Motor neuron (in vitro differentiated cells): Measurements from ENCODE around the gene GFI1. TPM values are rescaled to one million over a fixed set of nuclear protein-coding genes. Genes with fewer than 3 reads are reported as not detected.
"Not testable (repeated sequence)": the region's sequence is repeated elsewhere in the genome, so short reads cannot be mapped to it uniquely, and the experiment has no call there.

Experiments used
- ATAC-seq, 8 experiments: fragments of 200-7000 bp; cut with Tn5 transposase; replicated peaks in 6 of 8; 2 replicates each; pipeline ENCODE4 v1.8.0; 2021; ENCODE audit warnings: mild to moderate bottlenecking in 8 of 8, moderate library complexity in 8 of 8
- H3K27ac ChIP-seq, 2 donors: fragments of 250-450 bp; sonication (Bioruptor Pico); 2 replicates each; pipeline ENCODE4 v1.9.0; 2021; ENCODE audit warnings: antibody characterized with exemption in 2 of 2, mild to moderate bottlenecking in 2 of 2, moderate library complexity in 1 of 2
- H3K4me1 ChIP-seq, 2 donors: fragments of 250-450 bp; sonication (Bioruptor Pico); replicated peaks in 1 of 2; 2 replicates each; pipeline ENCODE4 v1.6.1; 2021; ENCODE audit warnings: antibody characterized with exemption in 2 of 2, mild to moderate bottlenecking in 2 of 2, moderate library complexity in 1 of 2
- H3K4me3 ChIP-seq, 5 donors: fragments of 250-450 bp; sonication (Bioruptor Pico); 2 replicates each; pipeline ENCODE4 v1.9.0; 2021; ENCODE audit warnings: antibody characterized with exemption in 5 of 5, mild to moderate bottlenecking in 5 of 5, moderate library complexity in 4 of 5
- WGBS, 10 experiments: fragments of 450-650 bp; shearing (Covaris generic); methylation state at CpG; one replicate each; pipeline ENCODE4 v1.0.0; 2022; 5-methylcytosine and 5-hydroxymethylcytosine counted together
- in situ Hi-C, 9 experiments: fragments of 400-800 bp; cut with MboI; loops; one replicate each; pipeline ENCODE4 v1.15.0; 2021; ENCODE audit warnings: low sequenced_read_pairs in 9 of 9, low pct_unique_long_range_greater_than_20kb in 2 of 9; ENCODE audit not compliant: unreplicated experiment in 9 of 9
- total RNA-seq, 8 experiments: library from RNA; unstranded; fragments of 300-600 nt; gene quantifications; 2 replicates each; pipeline versions ENCODE4 v1.2.3 to v1.2.4, GENCODE V29; 2022

Gene GFI1
- total RNA-seq, 8 experiments from 2014 or later = 0.05 to 0.38 (median 0.18) TPM

DNA sequence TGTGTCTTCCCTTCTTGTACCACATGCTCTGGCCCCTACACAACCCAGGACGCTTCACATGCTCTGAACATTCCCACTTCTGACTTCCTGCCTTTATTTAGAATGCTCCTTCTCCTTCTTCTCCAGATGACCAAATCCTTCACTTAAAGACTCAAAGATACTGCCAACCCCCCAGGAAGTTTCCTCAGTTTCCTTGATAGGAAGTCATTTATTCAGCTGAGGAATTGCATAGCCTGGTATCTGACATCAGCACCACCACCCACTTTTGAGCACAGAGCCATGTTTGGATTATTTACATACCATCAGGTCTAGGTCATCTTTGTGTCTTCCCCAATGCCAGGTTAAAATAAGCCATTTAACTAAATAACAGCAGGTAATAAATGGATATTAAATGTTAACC lies 42.4 kb downstream of the GFI1 start:
- Histone ChIP-seq H3K4me1 (peaks cover 4 to 7% of the 10 kb centered on the region in 2 donors), H3K4me3 (no peak overlapping the region), H3K27ac (no peak overlapping the region)
- in situ Hi-C loops = no loop called here
- no peak for ATAC-seq
- WGBS, 10 experiments = 33 to 100% (median 92%) methylated on average over 1 of the region's 1 CpG; no CpG with 5 or more reads in 3 of the 10 experiments

DNA sequence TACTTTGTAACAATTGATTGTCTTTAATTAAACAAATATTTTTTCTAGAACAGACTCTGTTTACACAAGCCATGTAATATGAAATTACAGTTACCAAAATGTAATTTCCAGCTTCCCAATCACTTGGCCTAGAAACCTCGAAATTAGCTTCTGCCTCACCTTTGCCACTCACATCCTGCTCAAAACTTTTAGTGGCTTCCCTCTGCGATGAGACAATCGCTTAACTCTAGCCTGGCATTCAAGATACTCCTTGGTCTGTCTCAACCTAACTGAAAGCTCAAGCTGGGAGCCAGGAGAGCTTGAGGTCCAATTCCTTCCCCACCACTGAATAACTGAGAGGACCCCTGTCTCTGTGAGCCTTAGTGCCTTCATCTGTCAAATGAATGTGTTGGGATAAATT lies 42.8 kb downstream of the GFI1 start:
- ATAC-seq = no peak
- WGBS, 10 experiments = 20 to 100% (median 93%) methylated on average over 1 to 3 of the region's 3 CpGs; no CpG with 5 or more reads in 1 of the 10 experiments
- Histone ChIP-seq H3K27ac (no peak overlapping the region), H3K4me1 (peaks cover 4 to 7% of the 10 kb centered on the region in 2 donors), H3K4me3 (no peak overlapping the region)
- in situ Hi-C loops = no loop called here

DNA sequence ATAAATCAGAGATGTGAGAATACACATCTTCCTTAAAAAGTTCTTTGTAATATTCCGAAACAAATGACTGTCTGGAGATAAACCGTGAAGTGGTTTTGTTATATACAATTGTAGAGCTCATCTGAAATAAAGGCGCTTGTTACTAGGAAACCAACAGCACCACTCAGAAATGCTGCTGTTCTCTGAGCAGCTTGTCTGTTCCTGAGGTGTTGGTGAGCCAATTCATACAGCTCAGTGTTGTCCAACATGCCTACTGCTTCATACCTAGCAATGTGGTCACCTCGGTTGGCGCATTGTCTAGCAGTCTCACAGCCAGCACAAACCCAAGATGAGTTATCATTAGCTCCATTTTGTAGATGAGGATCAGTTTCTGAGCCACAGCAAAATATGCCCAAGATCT lies 44.4 kb downstream of the GFI1 start:
- H3K4me3 ChIP-seq = no peak overlapping the region
- in situ Hi-C loops = no loop called here
- peaks cover 4 to 7% of the 10 kb centered on the region in 2 donors for H3K4me1 ChIP-seq
- no peak overlapping the region for H3K27ac ChIP-seq
- WGBS, 10 experiments = 58 to 89% (median 81%) methylated on average over 3 to 5 of the region's 5 CpGs; no CpG with 5 or more reads in 4 of the 10 experiments
- peak in 5 of 8 experiments; percentile 62 to 94 (median 72) for ATAC-seq

DNA sequence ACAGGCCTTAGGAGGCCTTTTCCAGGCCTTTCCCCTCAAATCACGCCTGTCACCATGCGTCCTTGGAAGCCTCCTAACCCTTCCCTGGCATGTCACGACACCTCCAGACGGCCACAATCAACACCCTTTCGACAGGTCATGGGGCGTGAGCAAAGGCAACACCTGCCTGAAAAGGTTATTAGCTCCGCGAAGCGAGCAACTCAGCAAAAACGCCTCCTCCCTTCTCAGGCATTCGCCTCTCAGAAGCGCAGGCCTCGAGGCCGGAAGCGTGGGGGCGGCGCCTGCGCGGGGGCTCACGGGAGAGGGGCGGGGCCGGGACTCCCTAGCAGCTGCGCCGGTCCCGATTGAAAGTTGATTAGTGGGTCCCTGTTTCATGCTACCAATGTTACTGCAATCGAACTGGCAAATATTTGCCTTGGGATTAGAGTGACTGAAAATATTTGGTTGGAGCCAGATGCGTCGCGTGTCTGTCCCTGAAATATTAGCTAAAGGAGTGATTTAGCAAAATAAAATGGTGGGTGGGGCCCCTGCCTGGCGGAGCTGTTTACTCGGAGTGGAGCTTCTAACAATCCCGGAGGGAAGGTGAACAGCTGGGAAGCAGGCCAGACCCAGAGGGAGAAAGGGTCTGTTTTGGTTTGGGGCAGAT lies 44.9 kb downstream of the GFI1 start:
- WGBS, 10 experiments = 47 to 93% (median 80%) methylated on average over 2 to 19 of the region's 32 CpGs; no CpG with 5 or more reads in 3 of the 10 experiments
- in situ Hi-C loops = no loop called here
- Histone ChIP-seq H3K4me3 (no peak overlapping the region), H3K27ac (no peak overlapping the region), H3K4me1 (peaks cover 4 to 7% of the 10 kb centered on the region in 2 donors)
- ATAC-seq = peak in 6 of 8 experiments; percentile 41 to 80 (median 70)

DNA sequence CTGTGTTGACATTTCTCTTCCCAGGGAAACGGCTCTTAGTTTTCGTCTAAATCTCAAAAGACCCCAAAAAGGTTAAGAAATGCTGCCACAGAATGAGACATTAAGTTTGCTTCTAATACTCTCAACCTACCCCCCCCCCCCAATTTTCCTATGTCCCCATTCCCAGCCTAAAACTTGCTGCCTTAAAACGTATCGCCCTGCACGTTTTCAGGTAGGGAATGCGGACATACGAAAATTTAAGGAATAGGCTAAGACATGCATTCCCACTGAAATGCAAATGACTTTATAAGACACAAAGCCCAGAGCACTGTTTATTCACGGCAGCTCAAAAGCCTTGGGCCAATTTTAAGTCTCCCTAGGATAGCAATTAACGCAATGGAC lies 45.4 kb downstream of the GFI1 start:
- in situ Hi-C loops = no loop called here
- ATAC-seq = no peak
- peaks cover 4 to 7% of the 10 kb centered on the region in 2 donors for H3K4me1 ChIP-seq
- no peak overlapping the region for H3K4me3 ChIP-seq
- 59 to 96% (median 84%) methylated on average over 1 to 9 of the region's 9 CpGs for WGBS, 10 experiments
- no peak overlapping the region for H3K27ac ChIP-seq

DNA sequence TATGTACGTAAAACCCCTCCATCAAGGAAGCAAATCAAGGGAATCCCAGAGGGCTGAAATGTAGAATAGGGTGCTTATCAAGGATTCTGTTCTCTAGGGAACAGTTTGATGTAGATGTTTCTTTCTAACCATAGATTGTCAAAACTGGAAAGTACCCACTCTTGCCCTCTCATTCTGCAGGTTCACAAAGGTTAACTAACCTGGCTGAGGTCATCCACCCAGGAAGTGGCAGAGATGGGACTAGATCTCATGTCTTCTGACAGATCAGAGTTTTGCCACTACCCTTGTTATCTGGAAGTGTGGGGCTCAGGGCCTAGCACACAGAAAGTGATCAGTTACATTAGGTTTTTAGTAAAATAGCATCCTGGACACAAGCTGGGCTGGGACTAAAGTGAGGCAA lies 47.4 kb downstream of the GFI1 start:
- no peak overlapping the region for H3K27ac ChIP-seq
- ATAC-seq = no peak
- WGBS, 10 experiments = 29 to 100% (median 73%) methylated on average over 1 of the region's 1 CpG; no CpG with 5 or more reads in 4 of the 10 experiments
- no peak overlapping the region for H3K4me3 ChIP-seq
- in situ Hi-C loops = no loop called here
- H3K4me1 ChIP-seq = peaks cover 4 to 7% of the 10 kb centered on the region in 2 donors

DNA sequence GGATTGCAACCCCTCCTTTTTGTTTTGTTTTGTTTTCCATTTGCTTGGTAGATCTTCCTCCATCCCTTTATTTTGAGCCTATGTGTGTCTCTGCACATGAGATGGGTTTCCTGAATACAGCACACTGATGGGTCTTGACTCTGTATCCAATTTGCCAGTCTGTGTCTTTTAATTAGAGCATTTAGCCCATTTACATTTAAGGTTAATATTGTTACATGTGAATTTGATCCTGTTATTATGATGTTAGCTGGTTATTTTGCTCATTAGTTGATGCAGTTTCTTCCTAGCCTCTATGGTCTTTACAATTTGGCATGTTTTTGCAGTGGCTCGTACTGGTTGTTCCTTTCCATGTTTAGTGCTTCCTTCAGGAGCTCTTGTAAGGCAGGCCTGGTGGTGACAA lies 52.2 kb downstream of the GFI1 start:
- H3K4me1 ChIP-seq, H3K4me3 ChIP-seq, H3K27ac ChIP-seq, ATAC-seq, in situ Hi-C loops: not testable (repeated sequence)
- WGBS, 10 experiments = 60% methylated on average over 1 of the region's 1 CpG; no CpG with 5 or more reads in 9 of the 10 experiments

DNA sequence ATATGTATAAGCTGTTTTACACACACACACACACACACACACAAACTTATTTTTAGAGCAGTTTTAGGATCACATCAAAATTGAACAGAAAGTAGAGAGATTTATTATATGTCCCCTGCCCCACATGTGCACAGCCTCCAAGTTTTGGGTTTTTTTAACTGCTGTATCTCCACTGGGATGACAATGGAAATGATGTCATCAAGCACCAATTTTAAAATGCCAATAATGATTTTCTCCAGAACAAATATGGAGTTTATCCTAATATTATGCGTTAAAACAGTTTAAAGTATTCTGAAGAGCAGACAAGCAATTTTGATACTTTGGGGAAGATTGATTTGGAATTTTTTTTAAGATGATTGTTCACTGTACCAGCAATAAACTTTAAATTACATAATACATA lies 56.7 kb downstream of the GFI1 start:
- no peaks in the 10 kb centered on the region for H3K4me1 ChIP-seq
- in situ Hi-C loops = no loop called here
- H3K4me3 ChIP-seq = no peak overlapping the region
- H3K27ac ChIP-seq = no peak overlapping the region
- 20 to 100% (median 82%) methylated on average over 1 of the region's 1 CpG; no CpG with 5 or more reads in 2 of the 10 experiments for WGBS, 10 experiments
- no peak for ATAC-seq

DNA sequence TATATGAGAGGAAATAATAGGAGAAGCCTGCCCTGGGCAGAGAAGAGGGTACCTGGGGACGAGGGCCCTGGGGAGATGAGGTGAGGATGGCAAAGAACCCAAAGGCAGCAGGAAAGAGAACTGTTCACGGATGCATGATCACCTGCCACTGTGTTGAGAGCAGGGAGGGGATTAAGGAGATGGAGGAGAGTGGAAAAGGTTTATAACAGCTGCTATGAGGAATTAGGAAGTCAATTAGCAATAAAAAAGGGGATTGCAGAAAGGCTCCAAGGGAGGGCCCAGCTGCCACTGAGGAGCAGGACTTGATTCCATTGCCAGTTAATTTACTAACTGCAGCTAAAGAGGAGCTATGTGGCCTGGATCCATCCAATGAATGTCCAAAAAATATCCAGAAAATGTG lies 61.1 kb downstream of the GFI1 start:
- no peak for ATAC-seq
- in situ Hi-C loops = no loop called here
- Histone ChIP-seq H3K27ac (no peak overlapping the region), H3K4me3 (no peak overlapping the region), H3K4me1 (no peaks in the 10 kb centered on the region)
- WGBS, 10 experiments = 0 to 78% (median 52%) methylated on average over 1 to 2 of the region's 2 CpGs; no CpG with 5 or more reads in 1 of the 10 experiments

Other genes with a start within 250 kb of the GFI1 start
- 10 to 100 TPM; 10.7 to 32.1 (median 20.9) TPM for gene GLMN, start 187.9 kb downstream of the GFI1 start, total RNA-seq
- 10 to 100 TPM; 14.5 to 32.4 (median 21.3) TPM for gene RPAP2, start 187.9 kb downstream of the GFI1 start, total RNA-seq